HepG2 (cell line): ENCODE measurements around the gene CD300LD. TPM values are rescaled to one million over a fixed set of nuclear protein-coding genes. Genes with fewer than 3 reads are reported as not detected.

Experiments
- ATAC-seq: fragments of 200-7000 bp; cut with Tn5 transposase; 3 replicates; pipeline ENCODE4 v1.9.1; 2020; ENCODE audit warnings: mild to moderate bottlenecking, moderate library complexity
- BruUV-seq: library from RNA; stranded (reverse); fragments of 400-500 nt; replicated peaks from 2 replicates; lab custom pipeline; 2021; lab: Mats Ljungman, UMichigan
- CTCF ChIA-PET: fragments of 300-600 bp; formaldehyde crosslinking; extraction: SDS; loops from one replicate; lab custom pipeline; 2021; ENCODE audit warnings: low total read pairs, inconsistent platforms, low intra/inter-chr PET ratio; lab: Yijun Ruan, JAX
- POLR2A ChIA-PET: fragments of 350-600 bp; sonication (Branson Sonifier 250); formaldehyde crosslinking; loops from one replicate; lab custom pipeline; 2020; ENCODE audit warnings: antibody characterized with exemption, inconsistent platforms; lab: Yijun Ruan, JAX
- DNase-seq: peaks from one replicate; pipeline ENCODE4 v3.0.0-alpha.2; 2015; ENCODE audit warnings: low spot score
- FAIRE-seq: peaks from 3 replicates; lab custom pipeline; 2011; peaks lifted over from hg19 to GRCh38; lab: Jason Lieb, UNC
- H2AFZ ChIP-seq: one replicate; pipeline ENCODE4 v1.6.1; 2011; ENCODE audit warnings: low read length, inconsistent platforms
- H3K27ac ChIP-seq: fragments of 300-600 bp; 3 replicates; pipeline ENCODE4 v1.8.0; 2011; ENCODE audit warnings: mixed run types, mild to moderate bottlenecking, mixed read lengths, low read length, inconsistent platforms; ENCODE audit not compliant: insufficient read depth; ENCODE audit errors: extremely low read length
- H3K27me3 ChIP-seq, 2 experiments: fragments of 200-600 bp in 1 of 2; 2 replicates in 1 of 2; 3 replicates in 1 of 2; pipeline versions ENCODE4 v1.6.0 to v1.8.0; 2011; ENCODE audit warnings: low read length in 2 of 2, mild to moderate bottlenecking in 2 of 2, moderate library complexity in 2 of 2, inconsistent platforms in 1 of 2; ENCODE audit not compliant: insufficient read depth in 2 of 2, control insufficient read depth in 1 of 2
- H3K36me3 ChIP-seq, 2 experiments: fragments of 200-600 bp in 1 of 2; replicated peaks in 1 of 2; 2 replicates in 1 of 2; 3 replicates in 1 of 2; pipeline versions ENCODE4 v1.5.1 to v1.8.0; 2011; ENCODE audit warnings: low read length in 2 of 2, inconsistent platforms in 1 of 2; ENCODE audit not compliant: insufficient read depth in 2 of 2, control insufficient read depth in 1 of 2
- H3K4me1 ChIP-seq: 2 replicates; pipeline ENCODE4 v1.5.1; 2012; ENCODE audit warnings: low read length, inconsistent platforms; ENCODE audit not compliant: insufficient read depth
- H3K4me2 ChIP-seq: 2 replicates; pipeline ENCODE4 v1.6.0; 2011; ENCODE audit warnings: low read depth, low read length, inconsistent platforms
- H3K4me3 ChIP-seq, 3 experiments: fragments of 200-600 bp in 1 of 3; sonication (generic), shearing (Covaris generic) in 1 of 3; replicated peaks in 1 of 3; 2 replicates each; pipeline ENCODE4 v1.5.1; 2011 to 2016; ENCODE audit warnings: low read length in 3 of 3, inconsistent platforms in 2 of 3, low read depth in 2 of 3, mild to moderate bottlenecking in 2 of 3, control low read depth in 1 of 3, mixed read lengths in 1 of 3; ENCODE audit not compliant: insufficient read depth in 1 of 3
- H3K79me2 ChIP-seq: one replicate; pipeline ENCODE4 v1.6.1; 2011; ENCODE audit warnings: low read length, inconsistent platforms; ENCODE audit not compliant: insufficient read depth
- H3K9ac ChIP-seq: 2 replicates; pipeline ENCODE4 v1.6.0; 2011; ENCODE audit warnings: mild to moderate bottlenecking, low read depth, low read length, inconsistent platforms; ENCODE audit not compliant: insufficient read depth
- H3K9me3 ChIP-seq: 2 replicates; pipeline ENCODE4 v1.5.1; 2012; ENCODE audit warnings: mild to moderate bottlenecking, low read length
- H4K20me1 ChIP-seq: 2 replicates; pipeline ENCODE4 v1.6.0; 2011; ENCODE audit warnings: inconsistent platforms, mild to moderate bottlenecking, low read length, moderate library complexity; ENCODE audit not compliant: insufficient read depth
- HIVEP1 ChIP-seq: sonication (generic); formaldehyde crosslinking; IDR thresholded peaks from 2 replicates; pipeline ENCODE4 v1.4.0; 2020; ENCODE audit warnings: mild to moderate bottlenecking, missing genetic modification reagents
- MATR3 ChIP-seq: sonication (generic); formaldehyde crosslinking; IDR thresholded peaks from 2 replicates; pipeline ENCODE4 v1.4.0; 2020; ENCODE audit warnings: missing genetic modification reagents
- MIER2 ChIP-seq: IDR thresholded peaks from 2 replicates; pipeline ENCODE4 v1.6.1; 2016; ENCODE audit warnings: missing biosample characterization, missing genetic modification reagents
- ZNF3 ChIP-seq: IDR thresholded peaks from 2 replicates; pipeline ENCODE4 v1.7.0; 2017; ENCODE audit warnings: inconsistent platforms
- ZNF781 ChIP-seq: sonication (generic); formaldehyde crosslinking; IDR thresholded peaks from 2 replicates; pipeline ENCODE4 v1.5.1; 2020; ENCODE audit warnings: borderline replicate concordance, mild to moderate bottlenecking, missing genetic modification reagents; ENCODE audit errors: not compliant biosample characterization
- WGBS: methylation state at CpG from one replicate; pipeline ENCODE4 v1.1.6; 2017; ENCODE audit warnings: low lambda C conversion rate; 5-methylcytosine and 5-hydroxymethylcytosine counted together
- in situ Hi-C: cut with HindIII; loops from 2 replicates; pipeline ENCODE4 v1.10.0; 2017; ENCODE audit warnings: low pct_unique_long_range_greater_than_20kb; ENCODE audit not compliant: extremely low pct_ligation_motif_present
- intact Hi-C: fragments of 100-400 bp; cut with micrococcal nuclease; formaldehyde crosslinking; loops from one replicate; pipeline ENCODE4 v1.10.0; 2022; ENCODE audit not compliant: unreplicated experiment
- polyA plus RNA-seq, 8 experiments: library from polyadenylated mRNA; depleted of rRNA in 3 of 8; stranded (reverse) in 7 of 8; unstranded in 1 of 8; fragments of >200 nt; fragmentation: Illumina TruSeq in 4 of 8; extraction: Trizol in 4 of 8; gene quantifications; 2 replicates each; pipeline versions ENCODE4 v1.2.1 to v1.2.3, GENCODE V29; 2011 to 2016; ENCODE audit warnings: low read depth in 4 of 8, missing spikeins in 1 of 8, mixed read lengths in 1 of 8; ENCODE audit not compliant: insufficient read depth in 1 of 8
- total RNA-seq, 5 experiments: library from RNA; depleted of rRNA; stranded (reverse); fragments of >200 nt; fragmentation: Illumina TruSeq; extraction: Trizol; gene quantifications; 2 replicates each; pipeline ENCODE4 v1.2.3, GENCODE V29; 2016; ENCODE audit warnings: low read depth in 1 of 5
- TF ChIP-seq, protein P1 (sequence below): sonication (generic); formaldehyde crosslinking; IDR thresholded peaks from 2 replicates; pipeline ENCODE4 v1.4.0; 2020; ENCODE audit warnings: mild to moderate bottlenecking, missing genetic modification reagents
- TF ChIP-seq, protein P2 (sequence below): sonication (generic); formaldehyde crosslinking; IDR thresholded peaks from 2 replicates; pipeline ENCODE4 v1.8.0; 2022; ENCODE audit warnings: missing genetic modification reagents, mild to moderate bottlenecking, borderline replicate concordance
- TF ChIP-seq, protein P3 (sequence below): sonication (generic); formaldehyde crosslinking; IDR thresholded peaks from 2 replicates; pipeline ENCODE4 v1.9.0; 2021; ENCODE audit warnings: missing genetic modification reagents, borderline replicate concordance

Gene CD300LD
- total and polyA plus RNA-seq, 2 of the 13 experiments (the other 11 are each of a cell fraction or from before 2014, with no cell fraction given), result not detected

DNA sequence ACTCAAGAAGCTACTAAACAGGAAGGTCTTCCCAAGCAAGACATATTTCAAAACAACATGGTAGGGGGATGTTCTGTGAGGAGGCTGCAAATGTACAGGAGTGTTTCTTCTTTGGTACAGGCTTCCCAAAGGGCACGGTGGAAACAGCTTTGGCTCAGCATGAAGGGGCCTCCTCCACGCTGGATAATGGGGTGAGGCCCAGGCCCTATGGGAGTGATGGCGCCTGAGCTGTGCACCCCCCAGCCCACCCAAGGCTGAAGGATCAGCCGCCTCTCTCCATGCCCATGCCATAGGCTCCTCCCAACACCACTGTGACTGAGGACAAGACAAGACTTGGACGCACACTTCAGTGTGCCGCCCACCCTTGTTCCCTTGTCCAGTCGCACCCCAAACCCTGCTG, 24.6 kb upstream of the CD300LD start (continued):
- no peak for TF ChIP-seq HIVEP1 (CRISPR knock-in tag)
- TF ChIP-seq, protein P1, sequence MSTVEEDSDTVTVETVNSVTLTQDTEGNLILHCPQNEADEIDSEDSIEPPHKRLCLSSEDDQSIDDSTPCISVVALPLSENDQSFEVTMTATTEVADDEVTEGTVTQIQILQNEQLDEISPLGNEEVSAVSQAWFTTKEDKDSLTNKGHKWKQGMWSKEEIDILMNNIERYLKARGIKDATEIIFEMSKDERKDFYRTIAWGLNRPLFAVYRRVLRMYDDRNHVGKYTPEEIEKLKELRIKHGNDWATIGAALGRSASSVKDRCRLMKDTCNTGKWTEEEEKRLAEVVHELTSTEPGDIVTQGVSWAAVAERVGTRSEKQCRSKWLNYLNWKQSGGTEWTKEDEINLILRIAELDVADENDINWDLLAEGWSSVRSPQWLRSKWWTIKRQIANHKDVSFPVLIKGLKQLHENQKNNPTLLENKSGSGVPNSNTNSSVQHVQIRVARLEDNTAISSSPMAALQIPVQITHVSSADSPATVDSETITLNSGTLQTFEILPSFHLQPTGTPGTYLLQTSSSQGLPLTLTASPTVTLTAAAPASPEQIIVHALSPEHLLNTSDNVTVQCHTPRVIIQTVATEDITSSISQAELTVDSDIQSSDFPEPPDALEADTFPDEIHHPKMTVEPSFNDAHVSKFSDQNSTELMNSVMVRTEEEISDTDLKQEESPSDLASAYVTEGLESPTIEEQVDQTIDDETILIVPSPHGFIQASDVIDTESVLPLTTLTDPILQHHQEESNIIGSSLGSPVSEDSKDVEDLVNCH, result no peak

DNA sequence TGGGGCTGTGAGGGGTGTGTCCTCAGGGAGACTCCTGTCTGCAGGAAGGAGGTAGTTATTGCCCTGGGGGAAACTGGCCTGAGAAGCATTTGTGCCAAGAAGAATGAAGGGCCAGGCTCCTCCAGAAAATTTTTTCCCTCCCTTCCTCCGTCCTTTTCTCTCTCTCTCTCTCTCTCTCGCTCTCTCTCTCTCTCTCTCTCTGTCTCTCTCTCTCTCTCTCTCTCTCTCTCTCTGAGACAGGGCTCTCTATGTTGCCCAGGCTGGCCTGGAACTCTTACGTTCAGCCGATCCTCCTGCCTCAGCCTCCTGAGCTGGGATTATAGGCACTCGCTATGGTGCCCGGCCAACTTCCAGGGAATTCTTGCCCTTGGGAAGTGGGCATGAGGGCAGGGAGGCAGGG, 20.0 kb upstream of the CD300LD start:
- Histone ChIP-seq H3K27me3 (peaks cover 5 to 35% of the 10 kb centered on the region in 2 experiments; a peak in 4 of 5 replicates), H3K27ac (no peak overlapping the region), H3K9ac (no peak overlapping the region), H3K36me3 (no peaks in the 10 kb centered on the region), H3K9me3 (no peaks in the 10 kb centered on the region), H2AFZ (no peak overlapping the region), H3K4me3 (no peak overlapping the region), H3K4me2 (no peak overlapping the region), H3K79me2 (no peaks in the 10 kb centered on the region), H3K4me1 (no peaks in the 10 kb centered on the region), H4K20me1 (no peaks in the 10 kb centered on the region; the same call in none of the 2 replicates)
- no TSS peak for BruUV-seq
- CTCF ChIA-PET, result no interaction called here
- ATAC-seq, result no peak
- in situ Hi-C loops, result no loop called here
- DNase-seq, result no peak
- TF ChIP-seq ZNF781 (CRISPR knock-in tag), result no peak
- POLR2A ChIA-PET, result no interaction called here
- intact Hi-C loops, result no loop called here
- WGBS, result 2% methylated on average over 6 of the region's 6 CpGs
- no peak for FAIRE-seq

DNA sequence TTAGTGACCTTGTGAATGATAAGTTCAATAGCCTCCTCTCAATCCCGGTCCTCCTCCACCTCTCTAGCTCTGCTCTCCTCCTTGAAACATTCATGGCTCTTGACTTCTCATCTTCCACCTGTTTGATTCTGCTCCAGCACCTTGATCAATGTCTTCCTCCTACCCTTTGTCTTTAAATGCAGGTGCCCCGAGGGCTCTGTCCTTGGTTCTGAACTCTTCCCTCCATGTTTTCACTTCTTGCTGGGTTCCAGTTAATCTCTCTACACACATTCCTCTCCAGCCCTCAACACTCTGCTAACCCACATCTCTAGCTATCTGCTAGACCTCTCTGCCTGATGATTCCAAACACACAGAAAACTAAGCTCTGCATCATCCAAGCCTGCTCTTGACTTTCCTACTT, 18.0 kb upstream of the CD300LD start:
- WGBS, result 1% methylated on average over 2 of the region's 2 CpGs
- DNase-seq, result no peak
- in situ Hi-C loops, result no loop called here
- CTCF ChIA-PET, result no interaction called here
- ATAC-seq, result no peak
- intact Hi-C loops, result no loop called here
- Histone ChIP-seq H3K9ac (no peak overlapping the region), H2AFZ (no peak overlapping the region), H3K4me2 (no peak overlapping the region), H3K4me3 (no peak overlapping the region), H3K9me3 (no peaks in the 10 kb centered on the region), H3K27me3 (peaks cover 6 to 35% of the 10 kb centered on the region in 2 experiments; a peak in 3 of 5 replicates), H3K36me3 (no peaks in the 10 kb centered on the region), H3K27ac (no peak overlapping the region), H3K79me2 (no peaks in the 10 kb centered on the region), H3K4me1 (no peaks in the 10 kb centered on the region), H4K20me1 (no peaks in the 10 kb centered on the region; the same call in 1 of the 2 replicates)
- POLR2A ChIA-PET, result no interaction called here
- no TSS peak for BruUV-seq
- no peak for FAIRE-seq
- TF ChIP-seq, protein P2, sequence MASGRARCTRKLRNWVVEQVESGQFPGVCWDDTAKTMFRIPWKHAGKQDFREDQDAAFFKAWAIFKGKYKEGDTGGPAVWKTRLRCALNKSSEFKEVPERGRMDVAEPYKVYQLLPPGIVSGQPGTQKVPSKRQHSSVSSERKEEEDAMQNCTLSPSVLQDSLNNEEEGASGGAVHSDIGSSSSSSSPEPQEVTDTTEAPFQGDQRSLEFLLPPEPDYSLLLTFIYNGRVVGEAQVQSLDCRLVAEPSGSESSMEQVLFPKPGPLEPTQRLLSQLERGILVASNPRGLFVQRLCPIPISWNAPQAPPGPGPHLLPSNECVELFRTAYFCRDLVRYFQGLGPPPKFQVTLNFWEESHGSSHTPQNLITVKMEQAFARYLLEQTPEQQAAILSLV (CRISPR knock-in tag), result no peak
- TF ChIP-seq ZNF3 (CRISPR knock-in tag) (no peak), MATR3 (CRISPR knock-in tag) (no peak), MIER2 (peak; percentile 94)
- TF ChIP-seq, protein P3, sequence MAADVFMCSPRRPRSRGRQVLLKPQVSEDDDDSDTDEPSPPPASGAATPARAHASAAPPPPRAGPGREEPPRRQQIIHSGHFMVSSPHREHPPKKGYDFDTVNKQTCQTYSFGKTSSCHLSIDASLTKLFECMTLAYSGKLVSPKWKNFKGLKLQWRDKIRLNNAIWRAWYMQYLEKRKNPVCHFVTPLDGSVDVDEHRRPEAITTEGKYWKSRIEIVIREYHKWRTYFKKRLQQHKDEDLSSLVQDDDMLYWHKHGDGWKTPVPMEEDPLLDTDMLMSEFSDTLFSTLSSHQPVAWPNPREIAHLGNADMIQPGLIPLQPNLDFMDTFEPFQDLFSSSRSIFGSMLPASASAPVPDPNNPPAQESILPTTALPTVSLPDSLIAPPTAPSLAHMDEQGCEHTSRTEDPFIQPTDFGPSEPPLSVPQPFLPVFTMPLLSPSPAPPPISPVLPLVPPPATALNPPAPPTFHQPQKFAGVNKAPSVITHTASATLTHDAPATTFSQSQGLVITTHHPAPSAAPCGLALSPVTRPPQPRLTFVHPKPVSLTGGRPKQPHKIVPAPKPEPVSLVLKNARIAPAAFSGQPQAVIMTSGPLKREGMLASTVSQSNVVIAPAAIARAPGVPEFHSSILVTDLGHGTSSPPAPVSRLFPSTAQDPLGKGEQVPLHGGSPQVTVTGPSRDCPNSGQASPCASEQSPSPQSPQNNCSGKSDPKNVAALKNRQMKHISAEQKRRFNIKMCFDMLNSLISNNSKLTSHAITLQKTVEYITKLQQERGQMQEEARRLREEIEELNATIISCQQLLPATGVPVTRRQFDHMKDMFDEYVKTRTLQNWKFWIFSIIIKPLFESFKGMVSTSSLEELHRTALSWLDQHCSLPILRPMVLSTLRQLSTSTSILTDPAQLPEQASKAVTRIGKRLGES, result no peak
